Testis (tissue), 3 donors: ENCODE measurements around the gene BEGAIN. TPM values are rescaled to one million over a fixed set of nuclear protein-coding genes. Genes with fewer than 3 reads are reported as not detected.

Source experiments
- DNase-seq: peaks from one replicate; pipeline ENCODE4 v3.0.0-alpha.2; 2019
- H3K27ac ChIP-seq, 2 donors: fragments of 200-600 bp; sonication (generic); one replicate each; pipeline ENCODE4 v1.5.1; 2019
- H3K27me3 ChIP-seq: fragments of 200-600 bp; sonication (generic); one replicate; pipeline ENCODE4 v1.5.1; 2019
- H3K36me3 ChIP-seq: fragments of 200-600 bp; sonication (generic); one replicate; pipeline ENCODE4 v1.5.1; 2017; ENCODE audit warnings: low read depth; ENCODE audit errors: missing control alignments
- H3K4me1 ChIP-seq: fragments of 200-600 bp; sonication (generic); one replicate; pipeline ENCODE4 v1.5.1; 2019
- H3K4me3 ChIP-seq, 2 donors: fragments of 200-600 bp; sonication (generic); one replicate each; pipeline ENCODE4 v1.5.1; 2017 to 2019
- H3K9me3 ChIP-seq: fragments of 200-600 bp; sonication (generic); one replicate; pipeline ENCODE4 v1.5.1; 2017
- POLR2A ChIP-seq: fragments of 450-650 bp; IDR thresholded peaks from one replicate; pipeline ENCODE4 v1.6.1; 2017; ENCODE audit warnings: antibody characterized with exemption, mild to moderate bottlenecking, moderate library complexity
- WGBS, 2 donors: methylation state at CpG; one replicate each; pipeline ENCODE4 v1.1.5; 2018; 5-methylcytosine and 5-hydroxymethylcytosine counted together
- intact Hi-C: fragments of 100-400 bp; cut with DNase I; formaldehyde crosslinking; loops from one replicate; pipeline ENCODE4 v1.15.1; 2023; ENCODE audit warnings: low total_unique reads
- polyA plus RNA-seq: library from polyadenylated mRNA; stranded (reverse); fragments of 350-450 nt; fragmentation: Illumina TruSeq; extraction: RNeasy Lipid Tissue Mini Kit (QIAGEN cat#74804); gene quantifications from one replicate; pipeline ENCODE4 v1.2.3, GENCODE V29; 2014; ENCODE audit warnings: low read depth, low replicate concordance; ENCODE audit not compliant: insufficient read depth
- total RNA-seq, 2 donors: library from RNA; depleted of rRNA; stranded (reverse); fragments of >200 nt; gene quantifications; one replicate each; pipeline ENCODE4 v1.2.3, GENCODE V29; 2016
- TF ChIP-seq, protein P1 (sequence below), 3 experiments: fragments of 450-650 bp in 2 of 3; fragments of 200-600 bp in 1 of 3; sonication (generic) in 1 of 3; IDR thresholded peaks; one replicate each; pipeline ENCODE4 v1.5.1; 2016 to 2019; ENCODE audit warnings: antibody characterized with exemption in 3 of 3, mild to moderate bottlenecking in 2 of 3, moderate library complexity in 1 of 3

Gene BEGAIN
- total and polyA plus RNA-seq, 3 donors from 2014 or later = 4.5 to 7.6 (median 6.9) TPM

DNA sequence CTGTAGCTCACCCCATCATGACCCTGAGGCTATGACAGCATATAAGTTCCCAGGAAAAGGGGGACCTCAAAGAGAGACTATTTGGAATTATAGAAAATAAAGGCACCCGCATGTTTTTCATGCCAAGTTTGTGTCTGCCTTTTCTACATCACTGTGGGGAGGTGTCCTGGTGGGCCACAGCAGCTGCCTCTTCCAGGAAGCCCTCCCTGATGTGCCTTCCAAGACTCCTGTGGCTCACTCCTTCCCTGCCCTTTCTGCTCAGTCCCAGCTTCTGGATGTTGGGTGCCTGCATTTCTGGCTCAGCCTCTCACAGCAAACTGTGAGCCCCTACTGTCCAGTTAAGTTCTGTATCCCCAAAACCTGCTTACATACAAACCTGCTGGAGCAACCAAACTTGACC, 36.3 kb upstream of the BEGAIN start:
- TF ChIP-seq, protein P1, sequence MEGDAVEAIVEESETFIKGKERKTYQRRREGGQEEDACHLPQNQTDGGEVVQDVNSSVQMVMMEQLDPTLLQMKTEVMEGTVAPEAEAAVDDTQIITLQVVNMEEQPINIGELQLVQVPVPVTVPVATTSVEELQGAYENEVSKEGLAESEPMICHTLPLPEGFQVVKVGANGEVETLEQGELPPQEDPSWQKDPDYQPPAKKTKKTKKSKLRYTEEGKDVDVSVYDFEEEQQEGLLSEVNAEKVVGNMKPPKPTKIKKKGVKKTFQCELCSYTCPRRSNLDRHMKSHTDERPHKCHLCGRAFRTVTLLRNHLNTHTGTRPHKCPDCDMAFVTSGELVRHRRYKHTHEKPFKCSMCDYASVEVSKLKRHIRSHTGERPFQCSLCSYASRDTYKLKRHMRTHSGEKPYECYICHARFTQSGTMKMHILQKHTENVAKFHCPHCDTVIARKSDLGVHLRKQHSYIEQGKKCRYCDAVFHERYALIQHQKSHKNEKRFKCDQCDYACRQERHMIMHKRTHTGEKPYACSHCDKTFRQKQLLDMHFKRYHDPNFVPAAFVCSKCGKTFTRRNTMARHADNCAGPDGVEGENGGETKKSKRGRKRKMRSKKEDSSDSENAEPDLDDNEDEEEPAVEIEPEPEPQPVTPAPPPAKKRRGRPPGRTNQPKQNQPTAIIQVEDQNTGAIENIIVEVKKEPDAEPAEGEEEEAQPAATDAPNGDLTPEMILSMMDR (IDR thresholded peaks at IDR 0.05) = no peak
- no peak for TF ChIP-seq POLR2A
- Histone ChIP-seq H3K27me3 (no peaks in the 10 kb centered on the region), H3K9me3 (no peaks in the 10 kb centered on the region), H3K4me1 (no peaks in the 10 kb centered on the region), H3K27ac (no peak overlapping the region), H3K4me3 (no peak overlapping the region), H3K36me3 (no peaks in the 10 kb centered on the region)
- 83 to 93% methylated on average over 1 of the region's 1 CpG for WGBS, 2 donors
- DNase-seq = no peak
- intact Hi-C loops = no loop called here

DNA sequence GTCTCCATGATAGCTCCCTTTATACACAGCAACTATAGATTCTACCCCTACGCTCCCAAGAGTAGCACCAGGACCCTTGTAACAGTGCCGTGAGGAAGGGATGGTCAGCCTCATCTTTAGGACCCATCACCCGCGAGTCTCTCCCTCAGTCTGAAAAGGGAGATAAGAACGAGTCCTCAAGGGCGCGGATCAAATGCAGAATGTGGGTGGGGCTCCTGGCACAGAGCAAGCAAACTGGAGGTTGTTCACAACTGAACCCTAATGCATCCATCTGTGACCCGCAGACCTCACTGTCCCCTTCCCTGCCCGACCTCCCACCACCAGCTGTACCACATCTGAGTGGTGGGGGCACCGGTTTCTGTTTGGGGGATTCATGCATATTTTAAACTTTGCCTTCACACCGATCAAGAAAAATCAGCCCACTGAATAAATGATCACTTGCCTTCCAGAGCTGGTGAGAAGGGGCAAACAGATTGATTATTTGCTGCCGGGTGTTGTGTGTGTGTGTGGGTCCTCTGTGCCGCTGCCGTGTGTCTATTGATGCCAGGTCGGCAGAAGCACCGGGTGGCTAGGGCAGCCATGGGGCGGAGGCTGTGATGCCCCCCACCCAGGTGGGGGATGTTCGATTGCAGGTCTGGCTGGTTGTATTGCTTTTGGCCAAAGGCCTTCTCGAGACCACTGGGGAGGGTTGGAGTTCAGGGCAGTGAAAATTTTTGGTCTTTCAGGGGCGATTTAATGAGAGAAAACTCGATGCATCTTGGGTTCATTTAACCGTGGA, 35.7 kb upstream of the BEGAIN start:
- intact Hi-C loops = no loop called here
- Histone ChIP-seq H3K36me3 (no peaks in the 10 kb centered on the region), H3K4me3 (no peak overlapping the region), H3K9me3 (no peaks in the 10 kb centered on the region), H3K27ac (no peak overlapping the region), H3K4me1 (no peaks in the 10 kb centered on the region), H3K27me3 (no peaks in the 10 kb centered on the region)
- TF ChIP-seq, protein P1 (IDR thresholded peaks at IDR 0.05) = no peak
- no peak for TF ChIP-seq POLR2A
- DNase-seq = no peak
- 64 to 68% methylated on average over 21 to 22 of the region's 22 CpGs for WGBS, 2 donors

GRCh38 chr14:100622224-100622623, 35.0 kb upstream of the BEGAIN start:
- H3K27me3 ChIP-seq = no peaks in the 10 kb centered on the region
- intact Hi-C loops = no loop called here

GRCh38 chr14:100621806-100622205, 34.6 kb upstream of the BEGAIN start:
- Histone ChIP-seq H3K4me3 (peak overlapping the region in 1 of 2 donors; percentile 12), H3K27me3 (no peaks in the 10 kb centered on the region), H3K4me1 (peaks cover 2% of the 10 kb centered on the region), H3K9me3 (no peaks in the 10 kb centered on the region), H3K27ac (no peak overlapping the region), H3K36me3 (no peaks in the 10 kb centered on the region)
- peak; percentile 75 for DNase-seq
- 63 to 79% methylated on average over 10 to 14 of the region's 14 CpGs for WGBS, 2 donors
- intact Hi-C loops = no loop called here
- TF ChIP-seq, protein P1 (IDR thresholded peaks at IDR 0.05) = no peak
- no peak for TF ChIP-seq POLR2A

More at GRCh38 chr14:100622224-100622623, 35.0 kb upstream of the BEGAIN start:
- Histone ChIP-seq H3K4me1 (no peaks in the 10 kb centered on the region), H3K9me3 (no peaks in the 10 kb centered on the region), H3K4me3 (peak overlapping the region in 1 of 2 donors; percentile 12), H3K27ac (no peak overlapping the region), H3K36me3 (no peaks in the 10 kb centered on the region)
- TF ChIP-seq, protein P1 (IDR thresholded peaks at IDR 0.05) = no peak
- TF ChIP-seq POLR2A = no peak
- DNase-seq = no peak
- 37 to 56% methylated on average over 1 to 8 of the region's 8 CpGs for WGBS, 2 donors
